SJCRH30 (cell line): ENCODE measurements around the gene DUOXA1. TPM values are rescaled to one million over a fixed set of nuclear protein-coding genes. Genes with fewer than 3 reads are reported as not detected.
A peak's percentile ranks its signal among the peaks of the same experiment; 100 is the strongest.
"Not testable (repeated sequence)": the region's sequence is repeated elsewhere in the genome, so short reads cannot be mapped to it uniquely, and the experiment has no call there.

Experiments
- DNase-seq, 2 experiments: peaks; one replicate each; pipeline ENCODE4 v3.0.0-alpha.2; 2015 to 2020
- H3K27ac ChIP-seq: fragments of 250-450 bp; sonication (Bioruptor Pico); 2 replicates; pipeline ENCODE4 v1.5.1; 2020; ENCODE audit warnings: mild to moderate bottlenecking, moderate library complexity
- H3K27me3 ChIP-seq: fragments of 250-450 bp; sonication (Bioruptor Pico); 2 replicates; pipeline ENCODE4 v1.5.1; 2020; ENCODE audit warnings: mild to moderate bottlenecking, moderate library complexity
- H3K36me3 ChIP-seq: fragments of 250-450 bp; sonication (Bioruptor Pico); 2 replicates; pipeline ENCODE4 v1.5.1; 2020; ENCODE audit warnings: mild to moderate bottlenecking, moderate library complexity
- H3K4me1 ChIP-seq: fragments of 250-450 bp; sonication (Bioruptor Pico); 2 replicates; pipeline ENCODE4 v1.5.1; 2020; ENCODE audit warnings: mild to moderate bottlenecking, moderate library complexity
- H3K4me3 ChIP-seq: fragments of 250-450 bp; sonication (Bioruptor Pico); 2 replicates; pipeline ENCODE4 v1.5.1; 2020; ENCODE audit warnings: mild to moderate bottlenecking, moderate library complexity
- H3K9me3 ChIP-seq: fragments of 250-450 bp; sonication (Bioruptor Pico); replicated peaks from 2 replicates; pipeline ENCODE4 v1.5.1; 2020; ENCODE audit warnings: mild to moderate bottlenecking, moderate library complexity
- total RNA-seq: library from RNA; depleted of rRNA; stranded (reverse); fragments of >200 nt; shearing (Covaris generic); gene quantifications from 2 replicates; pipeline ENCODE4 v1.2.3, GENCODE V29; 2014

The DUOXA1 gene
- total RNA-seq, 1 experiment from 2014 or later = 0.04 TPM

GRCh38 chr15:45143056-45143455 lies 13.4 kb upstream of the DUOXA1 start:
- H3K4me1 ChIP-seq = no peaks in the 10 kb centered on the region
- DNase-seq = no peak
- H3K27ac ChIP-seq = no peak overlapping the region
- H3K27me3 ChIP-seq = peaks cover 13% of the 10 kb centered on the region
- H3K4me3 ChIP-seq = no peak overlapping the region
- H3K36me3 ChIP-seq = no peaks in the 10 kb centered on the region
- H3K9me3 ChIP-seq = no peaks in the 10 kb centered on the region

GRCh38 chr15:45141386-45141785 lies 11.7 kb upstream of the DUOXA1 start:
- H3K27me3 ChIP-seq = peaks cover 18% of the 10 kb centered on the region
- no peaks in the 10 kb centered on the region for H3K36me3 ChIP-seq
- H3K4me3 ChIP-seq = no peak overlapping the region
- no peak for DNase-seq
- no peak overlapping the region for H3K27ac ChIP-seq
- no peaks in the 10 kb centered on the region for H3K4me1 ChIP-seq
- H3K9me3 ChIP-seq = no peaks in the 10 kb centered on the region

GRCh38 chr15:45140557-45141250 lies 11.0 kb upstream of the DUOXA1 start:
- peaks cover 18% of the 10 kb centered on the region for H3K27me3 ChIP-seq
- no peak for DNase-seq
- H3K36me3 ChIP-seq = no peaks in the 10 kb centered on the region
- no peak overlapping the region for H3K27ac ChIP-seq
- H3K4me1 ChIP-seq = no peaks in the 10 kb centered on the region
- no peaks in the 10 kb centered on the region for H3K9me3 ChIP-seq
- no peak overlapping the region for H3K4me3 ChIP-seq

DNA sequence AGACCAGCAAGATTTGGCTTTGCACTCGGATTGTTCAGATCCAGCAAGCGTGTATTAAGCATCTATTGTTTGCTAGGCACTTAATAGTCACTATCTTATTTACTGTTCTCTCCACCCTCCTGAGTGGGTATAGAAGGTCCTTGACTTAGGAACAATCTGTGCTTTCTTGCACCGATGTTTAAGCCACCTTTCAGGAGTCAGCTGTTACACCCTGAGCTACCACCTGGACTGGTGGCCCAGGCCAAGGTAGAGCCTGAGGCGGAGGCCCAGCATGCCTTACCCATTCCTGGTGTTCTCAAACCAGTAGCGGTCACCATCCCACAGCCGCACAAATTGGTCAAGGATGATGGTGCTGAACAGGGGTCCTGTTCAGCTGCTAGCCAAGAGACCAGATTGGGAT lies 10.1 kb upstream of the DUOXA1 start:
- no peak overlapping the region for H3K4me3 ChIP-seq
- H3K4me1 ChIP-seq = no peaks in the 10 kb centered on the region
- no peak overlapping the region for H3K27ac ChIP-seq
- H3K9me3 ChIP-seq = no peaks in the 10 kb centered on the region
- H3K36me3 ChIP-seq = no peaks in the 10 kb centered on the region
- no peak for DNase-seq
- peaks cover 18% of the 10 kb centered on the region for H3K27me3 ChIP-seq

- no peaks in the 10 kb centered on the region for H3K9me3 ChIP-seq
- no peak for DNase-seq
- H3K27ac ChIP-seq = no peak overlapping the region
- no peak overlapping the region for H3K4me3 ChIP-seq
- no peaks in the 10 kb centered on the region for H3K36me3 ChIP-seq
- peaks cover 15% of the 10 kb centered on the region for H3K27me3 ChIP-seq
- H3K4me1 ChIP-seq = no peaks in the 10 kb centered on the region
Measured at GRCh38 chr15:45138814-45139765, 9.4 kb upstream of the DUOXA1 start.

- H3K4me1 ChIP-seq = no peaks in the 10 kb centered on the region
- H3K4me3 ChIP-seq = no peak overlapping the region
- H3K27me3 ChIP-seq = peaks cover 11% of the 10 kb centered on the region
- no peaks in the 10 kb centered on the region for H3K9me3 ChIP-seq
- no peak for DNase-seq
- H3K27ac ChIP-seq = no peak overlapping the region
- no peaks in the 10 kb centered on the region for H3K36me3 ChIP-seq
Measured at GRCh38 chr15:45137703-45138102, 8.0 kb upstream of the DUOXA1 start.

DNA sequence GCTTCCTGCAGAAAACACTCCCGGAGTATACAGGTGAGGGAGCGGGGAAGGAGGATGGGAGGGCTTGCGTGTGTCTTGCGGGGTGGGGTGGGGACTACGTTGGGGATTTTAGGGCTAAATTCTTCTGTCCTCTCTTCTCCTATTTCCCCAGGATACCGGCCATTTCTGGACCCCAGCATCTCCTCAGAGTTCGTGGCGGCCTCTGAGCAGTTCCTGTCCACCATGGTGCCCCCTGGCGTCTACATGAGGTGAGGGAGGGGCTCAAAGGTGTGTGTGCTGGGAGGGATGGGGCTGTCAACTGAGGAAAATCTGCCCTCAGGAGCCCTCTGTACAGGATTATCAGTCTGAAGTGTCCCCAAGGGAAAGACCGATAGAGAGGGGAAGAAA lies 6.7 kb upstream of the DUOXA1 start:
- H3K27me3 ChIP-seq = peaks cover 20% of the 10 kb centered on the region
- no peak for DNase-seq
- no peak overlapping the region for H3K27ac ChIP-seq
- H3K36me3 ChIP-seq = no peaks in the 10 kb centered on the region
- no peaks in the 10 kb centered on the region for H3K4me1 ChIP-seq
- H3K9me3 ChIP-seq = no peaks in the 10 kb centered on the region
- no peak overlapping the region for H3K4me3 ChIP-seq

GRCh38 chr15:45135705-45136377 lies 6.2 kb upstream of the DUOXA1 start:
- peaks cover 25% of the 10 kb centered on the region for H3K27me3 ChIP-seq
- DNase-seq, H3K27ac ChIP-seq, H3K9me3 ChIP-seq, H3K4me1 ChIP-seq, H3K36me3 ChIP-seq, H3K4me3 ChIP-seq: not testable (repeated sequence)

DNA sequence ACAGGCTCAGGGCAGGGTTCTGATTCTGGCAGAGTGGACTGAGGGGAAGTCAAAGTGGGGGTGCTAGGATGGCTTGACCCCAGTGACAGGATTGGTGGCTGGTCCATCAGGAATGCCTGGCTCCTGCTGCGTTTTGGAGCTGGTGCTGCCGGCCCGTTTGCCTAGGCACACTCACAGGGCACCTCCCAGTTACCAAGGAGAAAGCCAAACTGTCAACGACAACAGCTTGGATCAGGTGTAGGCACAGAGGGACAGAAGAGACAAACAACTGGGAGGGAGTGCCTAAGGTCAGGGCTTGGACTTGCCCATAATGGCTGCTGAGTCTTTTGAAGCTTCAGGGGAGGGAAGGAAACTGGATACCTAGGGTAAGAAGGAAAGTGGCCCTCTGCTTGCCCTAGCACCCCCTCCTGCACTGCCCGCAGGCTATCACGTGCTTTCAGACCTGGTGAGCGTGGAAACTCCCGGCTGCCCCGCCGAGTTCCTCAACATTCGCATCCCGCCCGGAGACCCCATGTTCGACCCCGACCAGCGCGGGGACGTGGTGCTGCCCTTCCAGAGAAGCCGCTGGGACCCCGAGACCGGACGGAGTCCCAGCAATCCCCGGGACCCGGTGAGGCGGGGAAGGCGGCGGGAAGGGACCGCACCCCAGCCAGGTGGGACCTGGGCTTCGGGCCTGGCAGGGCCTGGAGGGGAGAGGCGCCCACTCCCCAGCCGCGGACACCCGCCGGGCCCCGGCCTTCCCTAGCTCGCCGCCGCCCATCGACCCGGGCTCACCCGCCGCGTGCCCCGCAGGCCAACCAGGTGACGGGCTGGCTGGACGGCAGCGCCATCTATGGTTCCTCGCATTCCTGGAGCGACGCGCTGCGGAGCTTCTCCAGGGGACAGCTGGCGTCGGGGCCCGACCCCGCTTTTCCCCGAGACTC lies 5.3 kb upstream of the DUOXA1 start:
- no peaks in the 10 kb centered on the region for H3K36me3 ChIP-seq
- no peaks in the 10 kb centered on the region for H3K9me3 ChIP-seq
- DNase-seq = no peak
- H3K27ac ChIP-seq = no peak overlapping the region
- no peak overlapping the region for H3K4me3 ChIP-seq
- peaks cover 25% of the 10 kb centered on the region for H3K27me3 ChIP-seq
- H3K4me1 ChIP-seq = no peaks in the 10 kb centered on the region

DNA sequence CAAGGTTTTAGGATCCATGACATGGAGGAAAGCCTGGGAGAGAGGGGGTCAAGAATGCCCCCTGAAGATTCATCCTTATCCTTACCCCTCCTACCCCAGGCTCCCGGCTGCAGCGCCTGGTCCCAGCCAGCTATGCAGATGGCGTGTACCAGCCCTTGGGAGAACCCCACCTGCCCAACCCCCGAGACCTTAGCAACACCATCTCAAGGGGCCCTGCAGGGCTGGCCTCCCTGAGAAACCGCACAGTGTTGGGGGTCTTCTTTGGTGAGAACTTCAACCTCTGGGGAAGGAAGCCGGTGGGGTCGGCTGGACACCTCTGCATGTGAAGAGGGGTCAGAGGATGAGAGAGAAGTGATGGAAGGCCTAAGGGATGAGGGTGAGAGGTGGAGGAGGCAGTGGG lies 4.4 kb upstream of the DUOXA1 start:
- H3K27me3 ChIP-seq = peaks cover 25% of the 10 kb centered on the region

GRCh38 chr15:45133561-45133920 lies 3.9 kb upstream of the DUOXA1 start:
- DNase-seq = peak in 1 of 2 experiments; percentile 19

More for the DNA sequence above, 4.4 kb upstream of the DUOXA1 start:
- Histone ChIP-seq H3K4me3 (no peak overlapping the region), H3K9me3 (no peaks in the 10 kb centered on the region), H3K36me3 (no peaks in the 10 kb centered on the region), H3K4me1 (no peaks in the 10 kb centered on the region), H3K27ac (no peak overlapping the region)
- no peak for DNase-seq

GRCh38 chr15:45132844-45133560 lies 3.3 kb upstream of the DUOXA1 start:
- Histone ChIP-seq H3K27ac (no peak overlapping the region), H3K4me1 (no peaks in the 10 kb centered on the region), H3K9me3 (no peaks in the 10 kb centered on the region), H3K27me3 (peaks cover 25% of the 10 kb centered on the region), H3K4me3 (no peak overlapping the region), H3K36me3 (no peaks in the 10 kb centered on the region)
- DNase-seq = no peak

More at GRCh38 chr15:45133561-45133920, 3.9 kb upstream of the DUOXA1 start:
- peaks cover 25% of the 10 kb centered on the region for H3K27me3 ChIP-seq
- no peaks in the 10 kb centered on the region for H3K36me3 ChIP-seq
- H3K4me1 ChIP-seq = no peaks in the 10 kb centered on the region
- no peak overlapping the region for H3K27ac ChIP-seq
- no peak overlapping the region for H3K4me3 ChIP-seq
- H3K9me3 ChIP-seq = no peaks in the 10 kb centered on the region

- Histone ChIP-seq H3K9me3 (no peaks in the 10 kb centered on the region), H3K27me3 (peaks cover 22% of the 10 kb centered on the region; the same call in 1 of the 2 replicates), H3K4me3 (no peak overlapping the region), H3K4me1 (no peaks in the 10 kb centered on the region), H3K27ac (no peak overlapping the region), H3K36me3 (no peaks in the 10 kb centered on the region)
- DNase-seq = no peak
Measured at GRCh38 chr15:45131510-45131909, 1.8 kb upstream of the DUOXA1 start.
